Activated CD4-positive, alpha-beta memory T cell treated with anti-CD3 and anti-CD28 coated beads, Interleukin-2, amount 10 ng/mL, durations not matched to agents 7 days and 5 days (primary cell): ENCODE measurements around the gene RELT. TPM values are rescaled to one million over a fixed set of nuclear protein-coding genes. Genes with fewer than 3 reads are reported as not detected.

ENCODE experiments used
- CTCF ChIA-PET: fragments of 350-600 bp; sonication (Branson Sonifier 250); formaldehyde crosslinking; loops from one replicate; lab custom pipeline; 2021; ENCODE audit warnings: antibody characterized with exemption, inconsistent platforms; lab: Charles Lee
- POLR2A ChIA-PET: fragments of 350-600 bp; sonication (Branson Sonifier 250); formaldehyde crosslinking; loops from one replicate; lab custom pipeline; 2021; ENCODE audit warnings: antibody characterized with exemption; lab: Charles Lee
- DNase-seq: peaks from one replicate; pipeline ENCODE4 v3.0.0-alpha.2; 2020
- H3K27ac Mint-ChIP-seq: one replicate; pipeline ENCODE4 v1.8.0; 2021; ENCODE audit warnings: mild to moderate bottlenecking, mixed read lengths
- H3K27me3 Mint-ChIP-seq: one replicate; pipeline ENCODE4 v1.8.0; 2021; ENCODE audit warnings: mixed read lengths
- H3K36me3 Mint-ChIP-seq: one replicate; pipeline ENCODE4 v1.8.0; 2021; ENCODE audit warnings: low read depth, mixed read lengths
- H3K4me1 Mint-ChIP-seq: one replicate; pipeline ENCODE4 v1.8.0; 2021; ENCODE audit warnings: mixed read lengths
- H3K4me3 Mint-ChIP-seq: one replicate; pipeline ENCODE4 v1.8.0; 2021; ENCODE audit warnings: mild to moderate bottlenecking, mixed read lengths
- H3K9me3 Mint-ChIP-seq: one replicate; pipeline ENCODE4 v1.8.0; 2021; ENCODE audit warnings: mixed read lengths
- total RNA-seq, 2 experiments: library from RNA; stranded (reverse); gene quantifications; one replicate each; pipeline ENCODE4 v1.2.3, GENCODE V29; 2021

RELT gene
- total RNA-seq, 2 experiments from 2014 or later = 26.0 to 27.3 TPM

DNA sequence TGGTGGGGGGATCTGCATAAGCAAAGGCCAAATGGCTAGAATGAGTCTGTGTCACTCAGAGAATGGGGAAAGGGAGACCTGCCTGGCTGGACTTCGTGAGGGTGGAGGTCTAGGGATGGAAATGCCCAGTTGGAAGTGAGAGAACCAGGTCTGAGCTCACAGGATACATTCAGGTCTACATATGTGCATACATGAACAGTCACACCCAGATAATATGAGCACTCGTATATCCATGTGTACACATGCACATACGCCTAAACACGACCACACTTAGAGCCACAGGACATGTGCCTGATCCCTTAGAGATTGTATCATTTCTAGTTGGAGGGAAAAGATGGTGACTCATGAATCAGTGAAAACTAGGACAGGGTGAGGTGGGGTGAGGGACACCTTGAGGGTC lies 21.1 kb upstream of the RELT start:
- Mint-ChIP-seq H3K4me1 (peaks cover 20% of the 10 kb centered on the region), H3K4me3 (no peak overlapping the region), H3K27me3 (no peaks in the 10 kb centered on the region), H3K36me3 (no peaks in the 10 kb centered on the region), H3K9me3 (no peaks in the 10 kb centered on the region), H3K27ac (no peak overlapping the region)
- no peak for DNase-seq
- ChIA-PET POLR2A (no interaction called here), CTCF (interaction anchor here (0.6 to 1.6 kb wide), 3 partner anchors 38 to 305 kb away, joined by 5 read pairs; no protein-coding TSS in a partner anchor)

GRCh38 chr11:73356979-73357860 lies 19.0 kb upstream of the RELT start:
- no peak for DNase-seq
- H3K4me3 Mint-ChIP-seq = no peak overlapping the region
- H3K27ac Mint-ChIP-seq = no peak overlapping the region
- no peaks in the 10 kb centered on the region for H3K27me3 Mint-ChIP-seq
- ChIA-PET CTCF (interaction anchor here (1.4 to 1.6 kb wide), 2 partner anchors 22 to 36 kb away, joined by 4 to 6 read pairs; no protein-coding TSS in a partner anchor), POLR2A (interaction anchor here (0.8 to 1.1 kb wide), 2 partner anchors 23 to 36 kb away, joined by 3 read pairs; no protein-coding TSS in a partner anchor)
- peaks cover 7% of the 10 kb centered on the region for H3K4me1 Mint-ChIP-seq
- no peaks in the 10 kb centered on the region for H3K36me3 Mint-ChIP-seq
- no peaks in the 10 kb centered on the region for H3K9me3 Mint-ChIP-seq

- peaks cover 6% of the 10 kb centered on the region for H3K4me1 Mint-ChIP-seq
- no peak overlapping the region for H3K27ac Mint-ChIP-seq
- ChIA-PET POLR2A (no interaction called here), CTCF (interaction anchor here (0.6 to 12.4 kb wide), 5 partner anchors 6 to 1374 kb away, joined by 4 to 139 read pairs (median 5); no protein-coding TSS in a partner anchor)
- no peak for DNase-seq
- no peaks in the 10 kb centered on the region for H3K27me3 Mint-ChIP-seq
- no peaks in the 10 kb centered on the region for H3K36me3 Mint-ChIP-seq
- no peaks in the 10 kb centered on the region for H3K9me3 Mint-ChIP-seq
- no peak overlapping the region for H3K4me3 Mint-ChIP-seq
These were observed 18.1 kb upstream of the RELT start for GRCh38 chr11:73358071-73358470.

GRCh38 chr11:73359341-73359740 lies 16.9 kb upstream of the RELT start:
- Mint-ChIP-seq H3K4me1 (no peaks in the 10 kb centered on the region), H3K27me3 (no peaks in the 10 kb centered on the region), H3K9me3 (no peaks in the 10 kb centered on the region), H3K27ac (no peak overlapping the region), H3K36me3 (no peaks in the 10 kb centered on the region), H3K4me3 (no peak overlapping the region)
- CTCF ChIA-PET = interaction anchor here (1.5 to 12.4 kb wide), 3 partner anchors 8 to 34 kb away, joined by 3 to 139 read pairs (median 4); no protein-coding TSS in a partner anchor
- POLR2A ChIA-PET = no interaction called here
- no peak for DNase-seq

- H3K27me3 Mint-ChIP-seq = no peaks in the 10 kb centered on the region
- H3K4me3 Mint-ChIP-seq = no peak overlapping the region
- H3K36me3 Mint-ChIP-seq = no peaks in the 10 kb centered on the region
- H3K9me3 Mint-ChIP-seq = no peaks in the 10 kb centered on the region
- ChIA-PET CTCF (interaction anchor here (0.6 to 12.4 kb wide), 7 partner anchors 8 to 689 kb away, joined by 3 to 139 read pairs (median 3); no protein-coding TSS in a partner anchor), POLR2A (interaction anchor here (1.1 to 1.5 kb wide), 3 partner anchors 8 to 23 kb away, joined by 3 to 5 read pairs (median 3); no protein-coding TSS in a partner anchor)
- no peak overlapping the region for H3K27ac Mint-ChIP-seq
- H3K4me1 Mint-ChIP-seq = no peaks in the 10 kb centered on the region
- DNase-seq = peak; percentile 39
These were observed 16.1 kb upstream of the RELT start for GRCh38 chr11:73359930-73360742.

DNA sequence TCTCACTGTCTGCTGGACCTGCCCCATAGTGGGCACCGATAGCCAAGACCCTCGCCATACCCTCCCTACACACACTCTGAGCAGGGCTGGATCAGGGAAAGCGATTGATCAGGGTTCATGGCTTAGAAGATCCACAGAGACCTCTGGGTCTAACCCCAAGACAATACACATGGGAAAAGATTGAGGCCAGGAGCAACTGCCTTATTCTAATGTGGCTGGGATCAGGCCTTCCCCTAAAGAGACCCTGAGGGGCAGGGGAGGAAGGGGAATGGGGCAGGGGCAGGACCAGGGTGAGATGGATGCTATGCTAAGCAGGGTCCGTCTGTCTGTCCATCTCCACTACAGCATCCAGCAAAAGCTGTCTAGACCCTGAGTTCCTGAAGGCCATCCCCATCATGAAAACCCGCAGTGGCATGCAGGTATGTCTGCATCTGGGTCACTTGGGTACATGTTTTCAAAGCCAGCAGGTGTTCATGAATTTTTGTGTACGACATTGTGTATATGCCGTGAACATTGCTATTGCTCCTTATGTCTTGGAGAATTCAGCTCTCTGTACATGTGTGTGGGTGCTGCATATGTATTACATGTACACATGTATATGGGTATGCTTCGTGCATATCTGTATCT lies 15.3 kb upstream of the RELT start:
- no peaks in the 10 kb centered on the region for H3K9me3 Mint-ChIP-seq
- ChIA-PET POLR2A (interaction anchor here (1.0 to 1.5 kb wide), 4 partner anchors 9 to 22 kb away, joined by 3 to 5 read pairs (median 4); no protein-coding TSS in a partner anchor), CTCF (interaction anchor here (0.6 to 12.4 kb wide), 7 partner anchors 9 to 689 kb away, joined by 3 to 139 read pairs (median 3); no protein-coding TSS in a partner anchor)
- H3K27ac Mint-ChIP-seq = no peak overlapping the region
- no peak for DNase-seq
- H3K4me1 Mint-ChIP-seq = peaks cover 3% of the 10 kb centered on the region
- H3K27me3 Mint-ChIP-seq = no peaks in the 10 kb centered on the region
- no peaks in the 10 kb centered on the region for H3K36me3 Mint-ChIP-seq
- no peak overlapping the region for H3K4me3 Mint-ChIP-seq

DNA sequence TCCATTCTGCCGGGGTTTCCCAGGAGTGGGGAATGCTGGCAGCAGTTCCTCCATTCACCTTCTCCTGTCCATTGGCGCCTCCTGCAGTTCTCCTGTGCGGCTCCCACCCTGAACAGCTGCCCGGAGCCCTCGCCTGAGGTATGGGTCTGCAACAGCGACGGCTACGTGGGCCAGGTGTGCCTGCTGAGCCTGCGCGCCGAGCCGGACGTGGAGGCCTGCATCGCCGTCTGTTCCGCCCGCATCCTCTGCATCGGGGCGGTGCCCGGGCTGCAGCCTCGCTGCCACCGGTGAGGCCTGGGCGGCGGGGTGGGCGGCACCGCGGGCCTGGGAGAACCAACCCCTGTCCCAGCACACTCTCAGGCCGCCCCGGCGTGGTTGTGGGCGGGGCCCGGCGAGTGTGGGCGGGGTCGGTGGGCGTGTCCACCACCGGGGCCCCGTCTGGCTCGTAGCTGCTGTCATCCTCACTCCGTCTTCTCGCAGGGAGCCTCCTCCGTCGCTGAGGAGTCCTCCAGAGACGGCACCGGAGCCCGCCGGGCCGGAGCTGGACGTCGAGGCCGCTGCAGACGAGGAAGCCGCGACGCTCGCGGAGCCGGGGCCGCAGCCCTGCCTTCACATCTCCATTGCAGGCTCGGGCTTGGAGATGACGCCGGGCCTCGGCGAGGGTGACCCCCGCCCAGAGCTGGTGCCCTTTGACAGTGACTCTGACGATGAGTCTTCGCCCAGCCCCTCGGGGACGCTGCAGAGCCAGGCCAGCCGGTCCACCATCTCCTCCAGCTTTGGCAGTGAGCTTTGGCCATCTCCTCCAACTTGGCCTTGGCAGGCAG lies 14.0 kb upstream of the RELT start:
- Mint-ChIP-seq H3K27me3 (no peaks in the 10 kb centered on the region), H3K9me3 (no peaks in the 10 kb centered on the region), H3K4me1 (peaks cover 16% of the 10 kb centered on the region), H3K4me3 (no peak overlapping the region), H3K27ac (no peak overlapping the region), H3K36me3 (peaks cover 4% of the 10 kb centered on the region)
- CTCF ChIA-PET = interaction anchor here (12.4 kb wide), 1 partner anchor 10 kb away, joined by 139 read pairs; no protein-coding TSS in a partner anchor
- DNase-seq = no peak
- POLR2A ChIA-PET = interaction anchor here (1.9 kb wide), 1 partner anchor 15 kb away, joined by 7 read pairs; no protein-coding TSS in a partner anchor

DNA sequence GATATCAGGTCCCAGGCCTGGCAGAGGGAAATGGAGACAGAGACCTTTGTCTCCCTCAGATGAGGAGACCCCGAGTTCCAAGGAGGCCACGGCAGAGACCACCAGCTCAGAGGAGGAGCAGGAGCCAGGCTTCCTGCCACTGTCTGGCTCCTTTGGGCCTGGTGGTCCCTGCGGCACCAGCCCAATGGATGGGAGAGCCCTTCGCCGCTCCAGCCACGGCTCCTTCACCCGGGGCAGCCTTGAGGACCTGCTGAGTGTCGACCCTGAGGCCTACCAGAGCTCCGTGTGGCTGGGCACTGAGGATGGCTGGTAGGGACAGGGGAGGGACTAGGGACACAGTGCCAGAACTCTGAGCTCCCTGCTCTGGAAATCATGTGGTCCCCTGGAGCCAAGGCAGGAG lies 13.1 kb upstream of the RELT start:
- peaks cover 23% of the 10 kb centered on the region for H3K4me1 Mint-ChIP-seq
- no peaks in the 10 kb centered on the region for H3K27me3 Mint-ChIP-seq
- H3K36me3 Mint-ChIP-seq = peaks cover 4% of the 10 kb centered on the region
- no peaks in the 10 kb centered on the region for H3K9me3 Mint-ChIP-seq
- H3K27ac Mint-ChIP-seq = no peak overlapping the region
- DNase-seq = no peak
- ChIA-PET POLR2A (interaction anchor here (0.7 to 1.9 kb wide), 2 partner anchors 9 to 14 kb away, joined by 3 to 7 read pairs; no protein-coding TSS in a partner anchor), CTCF (interaction anchor here (12.4 kb wide), 1 partner anchor 11 kb away, joined by 139 read pairs; no protein-coding TSS in a partner anchor)
- H3K4me3 Mint-ChIP-seq = no peak overlapping the region

DNA sequence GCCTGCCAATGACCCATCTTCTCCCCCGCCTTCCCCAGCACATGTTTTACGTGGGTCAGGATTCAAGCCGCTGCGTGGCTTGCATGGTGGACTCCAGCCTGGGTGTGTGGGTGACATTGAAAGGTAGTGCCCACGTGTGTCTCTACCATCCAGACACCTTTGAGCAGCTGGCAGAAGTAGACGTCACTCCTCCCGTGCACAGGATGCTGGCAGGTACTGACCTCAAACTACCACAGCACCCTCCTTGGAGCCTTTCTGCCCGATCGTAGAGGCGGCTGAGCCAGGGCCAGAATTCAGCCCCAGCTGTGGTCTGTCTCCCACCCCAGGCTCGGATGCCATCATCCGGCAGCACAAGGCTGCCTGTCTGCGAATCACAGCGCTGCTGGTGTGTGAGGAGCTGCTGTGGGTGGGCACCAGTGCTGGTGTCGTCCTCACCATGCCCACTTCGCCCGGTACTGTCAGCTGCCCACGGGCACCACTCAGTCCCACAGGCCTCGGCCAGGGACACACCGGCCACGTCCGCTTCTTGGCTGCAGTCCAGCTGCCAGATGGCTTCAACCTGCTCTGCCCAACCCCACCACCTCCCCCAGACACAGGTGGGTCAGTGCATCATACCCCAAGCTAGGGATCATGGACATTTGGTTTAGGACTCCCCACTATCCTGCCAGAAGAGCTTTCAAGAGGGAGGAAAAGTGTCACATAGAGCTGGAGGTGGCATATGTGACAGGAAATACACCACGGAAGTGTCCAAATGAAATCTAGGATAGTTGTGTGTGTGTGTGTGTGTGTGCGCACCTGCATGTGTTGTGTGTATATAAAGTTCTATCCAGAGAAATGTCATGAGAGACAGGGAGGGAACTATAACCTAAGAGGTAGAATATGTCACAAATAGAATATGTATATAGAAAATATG lies 10.6 kb upstream of the RELT start:
- no peaks in the 10 kb centered on the region for H3K27me3 Mint-ChIP-seq
- peak overlapping the region; percentile 86 for H3K27ac Mint-ChIP-seq
- ChIA-PET CTCF (interaction anchor here (1.6 to 12.4 kb wide), 2 partner anchors 9 to 14 kb away, joined by 6 to 139 read pairs; no protein-coding TSS in a partner anchor), POLR2A (interaction anchor here (1.2 to 2.8 kb wide), 5 partner anchors 9 to 20 kb away, joined by 6 to 13 read pairs (median 8); no protein-coding TSS in a partner anchor)
- peaks cover 4% of the 10 kb centered on the region for H3K36me3 Mint-ChIP-seq
- H3K4me1 Mint-ChIP-seq = peaks cover 23% of the 10 kb centered on the region
- no peak for DNase-seq
- no peaks in the 10 kb centered on the region for H3K9me3 Mint-ChIP-seq
- peak overlapping the region; percentile 59 for H3K4me3 Mint-ChIP-seq

GRCh38 chr11:73366265-73366610 lies 10.0 kb upstream of the RELT start:
- H3K4me3 Mint-ChIP-seq = peak overlapping the region; percentile 59
- peaks cover 4% of the 10 kb centered on the region for H3K36me3 Mint-ChIP-seq
- H3K27me3 Mint-ChIP-seq = no peaks in the 10 kb centered on the region
- H3K27ac Mint-ChIP-seq = peak overlapping the region; percentile 86
- H3K4me1 Mint-ChIP-seq = peaks cover 23% of the 10 kb centered on the region
- ChIA-PET POLR2A (interaction anchor here (1.2 to 2.8 kb wide), 6 partner anchors 9 to 19 kb away, joined by 3 to 13 read pairs (median 8); no protein-coding TSS in a partner anchor), CTCF (interaction anchor here (1.5 to 12.4 kb wide), 3 partner anchors 9 to 15 kb away, joined by 4 to 139 read pairs (median 6); partner anchors contain the start of gene RELT)
- peak; percentile 56 for DNase-seq
- H3K9me3 Mint-ChIP-seq = no peaks in the 10 kb centered on the region
